Measurements from ENCODE around the gene CUL3.

- no peak for TF ChIP-seq CTCF (IDR thresholded peaks at IDR 0.05; ENCODE audit: insufficient read depth, low read length)
- TF ChIP-seq REST (IDR thresholded peaks at IDR 0.05; ENCODE audit: insufficient replicate concordance, low read depth) = no peak
These were observed 86.2 kb downstream of the CUL3 start for GRCh38 chr2:224498991-224499390.
